HepG2 (cell line): Measurements from ENCODE around the gene IRF4. TPM values are rescaled to one million over a fixed set of nuclear protein-coding genes. Genes with fewer than 3 reads are reported as not detected.
A peak's percentile ranks its signal among the peaks of the same experiment; 100 is the strongest.

Experiments used
- ATAC-seq: fragments of 200-7000 bp; cut with Tn5 transposase; 3 replicates; pipeline ENCODE4 v1.9.1; 2020; ENCODE audit warnings: mild to moderate bottlenecking, moderate library complexity
- BruUV-seq: library from RNA; stranded (reverse); fragments of 400-500 nt; replicated peaks from 2 replicates; lab custom pipeline; 2021; lab: Mats Ljungman, UMichigan
- CTCF ChIA-PET: fragments of 300-600 bp; formaldehyde crosslinking; extraction: SDS; loops from one replicate; lab custom pipeline; 2021; ENCODE audit warnings: low total read pairs, inconsistent platforms, low intra/inter-chr PET ratio; lab: Yijun Ruan, JAX
- POLR2A ChIA-PET: fragments of 350-600 bp; sonication (Branson Sonifier 250); formaldehyde crosslinking; loops from one replicate; lab custom pipeline; 2020; ENCODE audit warnings: antibody characterized with exemption, inconsistent platforms; lab: Yijun Ruan, JAX
- DNase-seq: peaks from one replicate; pipeline ENCODE4 v3.0.0-alpha.2; 2015; ENCODE audit warnings: low spot score
- FAIRE-seq: peaks from 3 replicates; lab custom pipeline; 2011; peaks lifted over from hg19 to GRCh38; lab: Jason Lieb, UNC
- H2AFZ ChIP-seq: one replicate; pipeline ENCODE4 v1.6.1; 2011; ENCODE audit warnings: low read length, inconsistent platforms
- H3K27ac ChIP-seq: fragments of 300-600 bp; 3 replicates; pipeline ENCODE4 v1.8.0; 2011; ENCODE audit warnings: mixed run types, mild to moderate bottlenecking, mixed read lengths, low read length, inconsistent platforms; ENCODE audit not compliant: insufficient read depth; ENCODE audit errors: extremely low read length
- H3K27me3 ChIP-seq, 2 experiments: fragments of 200-600 bp in 1 of 2; 2 replicates in 1 of 2; 3 replicates in 1 of 2; pipeline versions ENCODE4 v1.6.0 to v1.8.0; 2011; ENCODE audit warnings: low read length in 2 of 2, mild to moderate bottlenecking in 2 of 2, moderate library complexity in 2 of 2, inconsistent platforms in 1 of 2; ENCODE audit not compliant: insufficient read depth in 2 of 2, control insufficient read depth in 1 of 2
- H3K36me3 ChIP-seq, 2 experiments: fragments of 200-600 bp in 1 of 2; replicated peaks in 1 of 2; 2 replicates in 1 of 2; 3 replicates in 1 of 2; pipeline versions ENCODE4 v1.5.1 to v1.8.0; 2011; ENCODE audit warnings: low read length in 2 of 2, inconsistent platforms in 1 of 2; ENCODE audit not compliant: insufficient read depth in 2 of 2, control insufficient read depth in 1 of 2
- H3K4me1 ChIP-seq: 2 replicates; pipeline ENCODE4 v1.5.1; 2012; ENCODE audit warnings: low read length, inconsistent platforms; ENCODE audit not compliant: insufficient read depth
- H3K4me2 ChIP-seq: 2 replicates; pipeline ENCODE4 v1.6.0; 2011; ENCODE audit warnings: low read depth, low read length, inconsistent platforms
- H3K4me3 ChIP-seq, 3 experiments: fragments of 200-600 bp in 1 of 3; sonication (generic), shearing (Covaris generic) in 1 of 3; replicated peaks in 1 of 3; 2 replicates each; pipeline ENCODE4 v1.5.1; 2011 to 2016; ENCODE audit warnings: low read length in 3 of 3, inconsistent platforms in 2 of 3, low read depth in 2 of 3, mild to moderate bottlenecking in 2 of 3, control low read depth in 1 of 3, mixed read lengths in 1 of 3; ENCODE audit not compliant: insufficient read depth in 1 of 3
- H3K79me2 ChIP-seq: one replicate; pipeline ENCODE4 v1.6.1; 2011; ENCODE audit warnings: low read length, inconsistent platforms; ENCODE audit not compliant: insufficient read depth
- H3K9ac ChIP-seq: 2 replicates; pipeline ENCODE4 v1.6.0; 2011; ENCODE audit warnings: mild to moderate bottlenecking, low read depth, low read length, inconsistent platforms; ENCODE audit not compliant: insufficient read depth
- H3K9me3 ChIP-seq: 2 replicates; pipeline ENCODE4 v1.5.1; 2012; ENCODE audit warnings: mild to moderate bottlenecking, low read length
- H4K20me1 ChIP-seq: 2 replicates; pipeline ENCODE4 v1.6.0; 2011; ENCODE audit warnings: inconsistent platforms, mild to moderate bottlenecking, low read length, moderate library complexity; ENCODE audit not compliant: insufficient read depth
- ADNP ChIP-seq: sonication (generic); formaldehyde crosslinking; IDR thresholded peaks from 2 replicates; pipeline ENCODE4 v1.4.0; 2020; ENCODE audit warnings: missing genetic modification reagents
- REL ChIP-seq: sonication (generic); formaldehyde crosslinking; conservative IDR thresholded peaks from 2 replicates; pipeline ENCODE4 v1.8.0; 2022; ENCODE audit warnings: mild to moderate bottlenecking, missing genetic modification reagents, moderate library complexity
- TERF1 ChIP-seq: sonication (generic); formaldehyde crosslinking; IDR thresholded peaks from 2 replicates; pipeline ENCODE4 v1.8.0; 2022; ENCODE audit warnings: mild to moderate bottlenecking, missing genetic modification reagents, moderate library complexity
- ZNF224 ChIP-seq: sonication (generic); formaldehyde crosslinking; IDR thresholded peaks from 2 replicates; pipeline ENCODE4 v1.5.0; 2020; ENCODE audit warnings: mild to moderate bottlenecking, missing genetic modification reagents
- WGBS: methylation state at CpG from one replicate; pipeline ENCODE4 v1.1.6; 2017; ENCODE audit warnings: low lambda C conversion rate; 5-methylcytosine and 5-hydroxymethylcytosine counted together
- in situ Hi-C: cut with HindIII; loops from 2 replicates; pipeline ENCODE4 v1.10.0; 2017; ENCODE audit warnings: low pct_unique_long_range_greater_than_20kb; ENCODE audit not compliant: extremely low pct_ligation_motif_present
- intact Hi-C: fragments of 100-400 bp; cut with micrococcal nuclease; formaldehyde crosslinking; loops from one replicate; pipeline ENCODE4 v1.10.0; 2022; ENCODE audit not compliant: unreplicated experiment
- polyA plus RNA-seq, 8 experiments: library from polyadenylated mRNA; depleted of rRNA in 3 of 8; stranded (reverse) in 7 of 8; unstranded in 1 of 8; fragments of >200 nt; fragmentation: Illumina TruSeq in 4 of 8; extraction: Trizol in 4 of 8; gene quantifications; 2 replicates each; pipeline versions ENCODE4 v1.2.1 to v1.2.3, GENCODE V29; 2011 to 2016; ENCODE audit warnings: low read depth in 4 of 8, missing spikeins in 1 of 8, mixed read lengths in 1 of 8; ENCODE audit not compliant: insufficient read depth in 1 of 8
- total RNA-seq, 5 experiments: library from RNA; depleted of rRNA; stranded (reverse); fragments of >200 nt; fragmentation: Illumina TruSeq; extraction: Trizol; gene quantifications; 2 replicates each; pipeline ENCODE4 v1.2.3, GENCODE V29; 2016; ENCODE audit warnings: low read depth in 1 of 5

IRF4 gene
- total and polyA plus RNA-seq, 2 of the 13 experiments (the other 11 are each of a cell fraction or from before 2014, with no cell fraction given), result 0.07 to 0.09 TPM

GRCh38 chr6:372336-372911 lies 19.1 kb upstream of the IRF4 start:
- Histone ChIP-seq H3K79me2 (no peaks in the 10 kb centered on the region), H3K4me1 (no peaks in the 10 kb centered on the region), H3K36me3 (no peaks in the 10 kb centered on the region), H3K9ac (no peak overlapping the region), H4K20me1 (no peaks in the 10 kb centered on the region; the same call in 1 of the 2 replicates), H3K4me3 (no peak overlapping the region), H2AFZ (no peak overlapping the region), H3K27ac (no peak overlapping the region), H3K27me3 (peaks cover 10 to 70% of the 10 kb centered on the region in 2 experiments; a peak in 4 of 5 replicates), H3K9me3 (no peaks in the 10 kb centered on the region), H3K4me2 (no peak overlapping the region)
- TF ChIP-seq TERF1 (CRISPR knock-in tag) (0 out of 2 replicates have a peak, but pooled peaks have one; percentile 37), ZNF224 (CRISPR knock-in tag) (no peak)
- ATAC-seq, result peak; percentile 19; the same call in 2 of the 3 replicates
- POLR2A ChIA-PET, result no interaction called here
- intact Hi-C loops (no loop called here), in situ Hi-C loops (no loop called here)
- no TSS peak for BruUV-seq
- 26% methylated on average over 16 of the region's 16 CpGs for WGBS
- CTCF ChIA-PET, result no interaction called here
- FAIRE-seq, result no peak
- DNase-seq, result no peak

GRCh38 chr6:373031-373430 lies 18.5 kb upstream of the IRF4 start:
- no peaks in the 10 kb centered on the region for H3K4me1 ChIP-seq
- ChIA-PET CTCF (no interaction called here), POLR2A (no interaction called here)
- no peak overlapping the region for H3K4me3 ChIP-seq
- BruUV-seq, result no TSS peak
- DNase-seq (no peak), FAIRE-seq (no peak), ATAC-seq (no peak; the same call in 2 of the 3 replicates)
- intact Hi-C loops (no loop called here), in situ Hi-C loops (no loop called here)
- H4K20me1 ChIP-seq, result no peaks in the 10 kb centered on the region; the same call in 1 of the 2 replicates
- H3K27me3 ChIP-seq, result peaks cover 8 to 73% of the 10 kb centered on the region in 2 experiments; a peak in 4 of 5 replicates
- H3K27ac ChIP-seq, result no peak overlapping the region
- H3K36me3 ChIP-seq, result no peaks in the 10 kb centered on the region
- H3K4me2 ChIP-seq, result no peak overlapping the region
- no peaks in the 10 kb centered on the region for H3K9me3 ChIP-seq
- 52% methylated on average over 8 of the region's 8 CpGs for WGBS
- TF ChIP-seq ADNP (CRISPR knock-in tag) (no peak), REL (CRISPR knock-in tag) (0 out of 2 replicates have a peak, but pooled peaks have one; percentile 48)
- no peak overlapping the region for H2AFZ ChIP-seq
- H3K9ac ChIP-seq, result no peak overlapping the region
- no peaks in the 10 kb centered on the region for H3K79me2 ChIP-seq
